OCI-LY3 (cell line): ENCODE measurements around the gene MRPL39.
"Not testable (repeated sequence)": the region's sequence is repeated elsewhere in the genome, so short reads cannot be mapped to it uniquely, and the experiment has no call there.

Source experiments
- H2AFZ ChIP-seq: fragments of 200-600, 300-600 bp; shearing (Covaris generic); 2 replicates; pipeline ENCODE4 v1.6.0; 2014; ENCODE audit warnings: antibody characterized with exemption, low read depth, low read length
- H3K27ac ChIP-seq: fragments of 200-600, 300-600 bp; sonication (generic); 2 replicates; pipeline ENCODE4 v1.5.1; 2014; ENCODE audit warnings: mild to moderate bottlenecking, low read length, moderate library complexity, mixed read lengths
- H3K27me3 ChIP-seq: fragments of 200-600, 300-600 bp; sonication (generic); 2 replicates; pipeline ENCODE4 v1.6.1; 2014; ENCODE audit warnings: low read depth, low read length, mixed read lengths
- H3K36me3 ChIP-seq: fragments of 200-600, 300-600 bp; sonication (generic); replicated peaks from 2 replicates; pipeline ENCODE3; 2014; ENCODE audit warnings: low read depth, low read length, mixed read lengths
- H3K4me1 ChIP-seq: fragments of 300-600, 200-600 bp; sonication (generic); 2 replicates; pipeline ENCODE4 v1.6.1; 2014; ENCODE audit warnings: low read length, mixed read lengths
- H3K4me2 ChIP-seq: fragments of 200-600, 300-600 bp; sonication (generic); 2 replicates; pipeline ENCODE4 v1.6.1; 2014; ENCODE audit warnings: low read length, mixed read lengths
- H3K4me3 ChIP-seq: fragments of 300-600, 200-600 bp; sonication (generic); 2 replicates; pipeline ENCODE4 v1.5.1; 2014; ENCODE audit warnings: antibody characterized with exemption, mild to moderate bottlenecking, low read length, moderate library complexity
- H3K79me2 ChIP-seq: fragments of 300-600, 200-600 bp; shearing (Covaris generic); 2 replicates; pipeline ENCODE4 v1.6.1; 2014; ENCODE audit warnings: mild to moderate bottlenecking, low read length, mixed read lengths
- H3K9ac ChIP-seq: fragments of 300-600, 200-600 bp; shearing (Covaris generic); 2 replicates; pipeline ENCODE4 v1.6.0; 2014; ENCODE audit warnings: mild to moderate bottlenecking, low read length, moderate library complexity
- H3K9me3 ChIP-seq: fragments of 200-600, 300-600 bp; shearing (Covaris generic); 2 replicates; pipeline ENCODE4 v1.6.1; 2014; ENCODE audit warnings: low read length, mixed read lengths; ENCODE audit not compliant: insufficient read depth
- H4K20me1 ChIP-seq: fragments of 200-600, 300-600 bp; sonication (generic); 2 replicates; pipeline ENCODE4 v1.6.1; 2016; ENCODE audit warnings: low read length, mixed read lengths; ENCODE audit not compliant: insufficient read depth
- CTCF ChIP-seq: fragments of 200-600, 300-600 bp; sonication (generic); IDR thresholded peaks from 2 replicates; pipeline ENCODE4 v1.5.1; 2014; ENCODE audit warnings: antibody characterized with exemption, low read length, low read depth
- EZH2phosphoT487 ChIP-seq: fragments of 200-600 bp; shearing (Covaris generic); IDR thresholded peaks from 2 replicates; pipeline ENCODE4 v1.6.1; 2018; ENCODE audit warnings: antibody characterized with exemption, mixed run types, low read depth

Gene MRPL39

DNA sequence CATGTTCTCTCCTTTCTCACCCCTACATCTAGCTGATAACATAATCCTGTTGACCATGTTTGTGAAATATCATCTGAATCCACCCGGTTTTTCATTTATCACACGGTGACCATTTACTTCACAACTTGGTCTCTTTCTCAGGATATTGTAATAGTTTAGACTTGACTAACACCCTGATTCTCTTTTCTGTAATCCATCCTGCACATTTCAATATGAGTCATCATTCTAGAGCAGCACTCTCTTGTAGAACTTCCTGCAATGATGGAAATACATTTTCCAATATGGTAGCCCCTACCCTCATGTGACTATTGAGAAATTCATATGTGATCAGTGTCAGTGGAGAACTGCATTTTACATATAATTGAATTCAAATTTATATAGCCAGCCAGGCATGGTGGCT lies 29.4 kb upstream of the MRPL39 start:
- Histone ChIP-seq H3K36me3 (no peaks in the 10 kb centered on the region), H4K20me1 (no peaks in the 10 kb centered on the region), H3K4me2 (peak overlapping the region; percentile 1; the same call in 1 of the 2 replicates), H3K4me1 (peaks cover 20% of the 10 kb centered on the region), H3K27ac (no peak overlapping the region), H2AFZ (no peak overlapping the region), H3K79me2 (no peaks in the 10 kb centered on the region), H3K9ac (no peak overlapping the region), H3K4me3 (no peak overlapping the region), H3K27me3 (no peaks in the 10 kb centered on the region), H3K9me3 (no peaks in the 10 kb centered on the region)
- no peak for TF ChIP-seq EZH2phosphoT487
- TF ChIP-seq CTCF = no peak

DNA sequence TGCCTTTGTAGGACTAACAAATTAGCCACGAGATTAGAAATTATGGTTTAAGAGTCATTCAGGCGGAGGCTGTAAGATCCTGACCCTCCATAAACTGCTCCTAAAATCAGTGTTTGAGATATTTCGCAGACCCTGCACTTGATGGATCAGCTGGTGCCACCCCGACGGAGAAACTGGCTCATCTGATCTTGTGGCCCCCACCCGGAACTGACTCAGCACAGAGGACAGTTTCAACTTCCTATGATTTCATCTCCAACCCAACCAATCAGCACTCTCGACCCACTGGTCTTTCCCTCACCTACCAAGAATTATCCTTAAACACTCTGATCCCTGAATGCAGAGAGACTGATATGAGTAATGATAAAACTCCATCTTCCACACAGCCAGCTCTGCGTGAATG lies 28.0 kb upstream of the MRPL39 start:
- H3K4me3 ChIP-seq = no peak overlapping the region
- no peak overlapping the region for H2AFZ ChIP-seq
- no peaks in the 10 kb centered on the region for H3K79me2 ChIP-seq
- no peaks in the 10 kb centered on the region for H3K27me3 ChIP-seq
- H3K4me2 ChIP-seq = no peak overlapping the region
- H3K9ac ChIP-seq = no peak overlapping the region
- no peak overlapping the region for H3K27ac ChIP-seq
- peaks cover 17% of the 10 kb centered on the region for H3K4me1 ChIP-seq
- no peaks in the 10 kb centered on the region for H4K20me1 ChIP-seq
- TF ChIP-seq EZH2phosphoT487 = no peak
- TF ChIP-seq CTCF = no peak
- no peaks in the 10 kb centered on the region for H3K36me3 ChIP-seq
- H3K9me3 ChIP-seq = no peaks in the 10 kb centered on the region

DNA sequence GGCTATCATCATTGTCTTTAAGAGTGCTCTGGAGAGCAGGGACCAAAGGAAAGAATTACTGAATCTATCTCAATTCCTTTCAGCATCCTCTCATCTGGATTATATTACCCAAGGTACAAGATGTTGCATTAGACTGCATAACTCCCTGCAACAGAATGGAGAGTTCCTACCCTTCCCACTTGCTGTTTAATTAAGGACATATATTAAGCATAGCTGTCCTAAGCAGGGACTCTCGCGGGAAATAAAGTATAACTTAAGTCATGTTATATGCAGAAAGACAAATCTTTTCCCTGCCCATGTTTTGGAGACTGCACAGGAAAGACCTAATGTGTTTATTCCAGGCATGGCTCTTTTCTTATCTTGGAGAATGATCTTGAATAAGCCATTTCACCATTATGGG lies 25.0 kb upstream of the MRPL39 start:
- TF ChIP-seq CTCF (no peak), EZH2phosphoT487 (no peak)
- Histone ChIP-seq H3K9me3 (no peaks in the 10 kb centered on the region), H3K4me3 (no peak overlapping the region), H3K9ac (no peak overlapping the region), H3K27me3 (no peaks in the 10 kb centered on the region), H3K27ac (no peak overlapping the region), H2AFZ (no peak overlapping the region), H3K4me2 (no peak overlapping the region), H3K79me2 (no peaks in the 10 kb centered on the region), H3K4me1 (peaks cover 9% of the 10 kb centered on the region), H3K36me3 (no peaks in the 10 kb centered on the region), H4K20me1 (no peaks in the 10 kb centered on the region)

DNA sequence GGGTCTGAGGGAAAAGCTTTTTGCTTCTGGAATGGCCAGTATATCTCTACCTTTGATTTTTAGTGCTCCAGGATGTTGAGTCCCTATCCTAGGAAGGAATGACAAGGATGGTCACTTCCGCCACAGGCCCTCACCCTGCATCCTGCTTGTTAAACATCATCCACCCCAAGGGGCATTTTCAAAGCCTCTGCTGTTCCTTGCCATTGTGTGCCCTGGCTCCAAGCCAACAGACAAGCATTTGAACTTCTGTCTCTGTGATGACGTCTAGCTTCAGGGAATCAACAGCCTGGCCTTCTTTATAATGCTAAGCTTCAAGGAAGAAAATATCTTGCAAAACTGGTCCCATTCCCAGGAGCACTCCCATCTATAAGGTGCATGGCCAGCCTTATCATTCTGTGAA lies 19.5 kb upstream of the MRPL39 start:
- no peaks in the 10 kb centered on the region for H3K4me1 ChIP-seq
- TF ChIP-seq CTCF = no peak
- TF ChIP-seq EZH2phosphoT487 = no peak

GRCh38 chr21:25625776-25626555 lies 18.7 kb upstream of the MRPL39 start:
- H3K79me2 ChIP-seq, H3K4me2 ChIP-seq, H2AFZ ChIP-seq, H3K27me3 ChIP-seq, H3K36me3 ChIP-seq, H3K9me3 ChIP-seq, H3K4me1 ChIP-seq, H4K20me1 ChIP-seq, H3K9ac ChIP-seq, H3K27ac ChIP-seq, H3K4me3 ChIP-seq: not testable (repeated sequence)

More for the DNA sequence above, 19.5 kb upstream of the MRPL39 start:
- no peaks in the 10 kb centered on the region for H3K27me3 ChIP-seq
- H4K20me1 ChIP-seq = no peaks in the 10 kb centered on the region
- H3K9me3 ChIP-seq = no peaks in the 10 kb centered on the region
- H3K36me3 ChIP-seq = no peaks in the 10 kb centered on the region
- no peak overlapping the region for H3K27ac ChIP-seq
- no peak overlapping the region for H2AFZ ChIP-seq
- H3K9ac ChIP-seq = no peak overlapping the region
- no peaks in the 10 kb centered on the region for H3K79me2 ChIP-seq
- no peak overlapping the region for H3K4me3 ChIP-seq
- H3K4me2 ChIP-seq = no peak overlapping the region
